Astrocyte of the cerebellum (primary cell): Measurements from ENCODE around the gene MARK1.

Source experiments
- DNase-seq: peaks from one replicate; pipeline ENCODE4 v3.0.0-alpha.2; 2011; ENCODE audit warnings: low read depth
- H3K4me3 ChIP-seq: 2 replicates; pipeline ENCODE4 v1.5.1; 2011; ENCODE audit warnings: mild to moderate bottlenecking, low read depth, low read length, moderate library complexity
- in situ Hi-C: cut with HindIII; loops from 2 replicates; pipeline ENCODE4 v1.10.0; 2017; ENCODE audit warnings: low sequenced_read_pairs
- TF ChIP-seq, protein P1 (sequence below): IDR thresholded peaks from 2 replicates; pipeline ENCODE4 v1.5.1; 2012; ENCODE audit warnings: low read length, low read depth, moderate library complexity, mild to moderate bottlenecking; ENCODE audit errors: missing control alignments

The MARK1 gene

GRCh38 chr1:220491891-220492290 lies 36.0 kb upstream of the MARK1 start:
- TF ChIP-seq, protein P1, sequence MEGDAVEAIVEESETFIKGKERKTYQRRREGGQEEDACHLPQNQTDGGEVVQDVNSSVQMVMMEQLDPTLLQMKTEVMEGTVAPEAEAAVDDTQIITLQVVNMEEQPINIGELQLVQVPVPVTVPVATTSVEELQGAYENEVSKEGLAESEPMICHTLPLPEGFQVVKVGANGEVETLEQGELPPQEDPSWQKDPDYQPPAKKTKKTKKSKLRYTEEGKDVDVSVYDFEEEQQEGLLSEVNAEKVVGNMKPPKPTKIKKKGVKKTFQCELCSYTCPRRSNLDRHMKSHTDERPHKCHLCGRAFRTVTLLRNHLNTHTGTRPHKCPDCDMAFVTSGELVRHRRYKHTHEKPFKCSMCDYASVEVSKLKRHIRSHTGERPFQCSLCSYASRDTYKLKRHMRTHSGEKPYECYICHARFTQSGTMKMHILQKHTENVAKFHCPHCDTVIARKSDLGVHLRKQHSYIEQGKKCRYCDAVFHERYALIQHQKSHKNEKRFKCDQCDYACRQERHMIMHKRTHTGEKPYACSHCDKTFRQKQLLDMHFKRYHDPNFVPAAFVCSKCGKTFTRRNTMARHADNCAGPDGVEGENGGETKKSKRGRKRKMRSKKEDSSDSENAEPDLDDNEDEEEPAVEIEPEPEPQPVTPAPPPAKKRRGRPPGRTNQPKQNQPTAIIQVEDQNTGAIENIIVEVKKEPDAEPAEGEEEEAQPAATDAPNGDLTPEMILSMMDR, result no peak
- DNase-seq, result no peak
- in situ Hi-C loops, result no loop called here
- no peak overlapping the region for H3K4me3 ChIP-seq

GRCh38 chr1:220497220-220497947 lies 30.6 kb upstream of the MARK1 start:
- H3K4me3 ChIP-seq, result no peak overlapping the region
- in situ Hi-C loops, result no loop called here
- no peak for DNase-seq
- TF ChIP-seq, protein P1, result no peak

DNA sequence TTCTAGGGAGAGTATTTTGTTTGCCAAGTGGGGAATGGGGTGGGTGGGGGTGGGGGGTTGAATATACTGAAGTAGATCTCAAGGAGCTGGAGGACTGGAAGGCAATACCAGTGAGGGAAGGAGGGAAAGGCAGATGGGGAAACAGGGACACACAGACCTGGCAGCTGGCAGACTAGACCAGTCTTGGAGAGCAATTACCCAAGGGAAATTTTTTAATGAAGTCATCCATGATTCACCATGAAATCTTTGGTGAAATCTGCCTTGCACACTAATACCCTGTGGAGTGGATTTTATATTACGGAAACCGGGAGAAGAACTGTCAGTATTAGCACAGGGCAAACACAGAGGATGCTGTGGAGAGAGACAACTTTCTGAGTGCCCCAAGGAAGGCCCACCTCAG lies 29.7 kb upstream of the MARK1 start:
- TF ChIP-seq, protein P1, result no peak
- in situ Hi-C loops, result no loop called here
- no peak overlapping the region for H3K4me3 ChIP-seq
- no peak for DNase-seq

- TF ChIP-seq, protein P1, result no peak
- in situ Hi-C loops, result no loop called here
- no peak for DNase-seq
- no peak overlapping the region for H3K4me3 ChIP-seq
These were observed 27.6 kb upstream of the MARK1 start for GRCh38 chr1:220500372-220500771.

DNA sequence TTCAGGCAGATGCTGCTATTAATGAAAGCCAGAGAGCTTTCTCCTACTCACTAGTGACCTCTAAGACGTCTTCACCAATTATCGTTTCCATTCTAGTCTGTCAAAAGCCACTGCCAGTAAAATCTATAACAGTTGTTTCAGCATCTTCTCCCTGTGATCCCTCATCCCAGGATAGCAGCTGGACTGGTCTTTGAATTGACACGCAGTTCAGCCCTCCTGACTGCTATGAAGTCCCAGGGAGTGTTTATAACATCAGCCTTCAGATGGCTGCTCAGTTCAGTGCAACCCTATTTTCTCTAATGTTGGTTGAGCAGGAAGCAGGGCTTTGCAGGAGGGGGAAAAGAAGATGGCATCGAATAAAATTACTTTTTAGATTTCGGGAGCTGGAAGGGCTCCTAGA lies 23.6 kb upstream of the MARK1 start:
- TF ChIP-seq, protein P1, result no peak
- no peak for DNase-seq
- no peak overlapping the region for H3K4me3 ChIP-seq
- in situ Hi-C loops, result no loop called here

DNA sequence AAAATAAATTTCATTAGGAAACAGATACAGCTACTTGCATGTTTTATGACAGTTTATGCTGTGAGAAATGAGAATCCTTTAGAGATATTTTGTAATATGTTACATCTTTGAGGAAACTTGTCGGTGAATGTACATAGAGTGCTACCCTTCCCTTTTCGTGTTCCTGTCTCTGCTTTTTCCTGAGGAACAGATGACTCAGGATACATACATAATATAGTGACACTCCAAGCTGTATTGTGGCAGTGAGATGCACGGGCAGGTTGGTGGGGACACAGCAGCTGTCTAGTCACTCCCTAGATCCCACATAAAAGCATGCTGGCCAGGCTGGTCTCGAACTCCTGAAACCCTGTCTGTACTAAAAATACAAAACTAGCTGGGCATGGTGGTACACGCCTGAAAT lies 20.9 kb upstream of the MARK1 start:
- DNase-seq, result no peak
- in situ Hi-C loops, result no loop called here
- TF ChIP-seq, protein P1, result no peak
- no peak overlapping the region for H3K4me3 ChIP-seq

- no peak for DNase-seq
- TF ChIP-seq, protein P1, result no peak
- in situ Hi-C loops, result no loop called here
- no peak overlapping the region for H3K4me3 ChIP-seq
These were observed 16.8 kb upstream of the MARK1 start for GRCh38 chr1:220511179-220511578.
